Common myeloid progenitor, CD34-positive (primary cell): ENCODE data around the gene ZG16.
"Not testable (repeated sequence)": the region's sequence is repeated elsewhere in the genome, so short reads cannot be mapped to it uniquely, and the experiment has no call there.

Source experiments
- CTCF ChIA-PET: fragments of 350-600 bp; sonication (Branson Sonifier 250); formaldehyde crosslinking; loops from one replicate; lab custom pipeline; 2021; ENCODE audit warnings: antibody characterized with exemption; lab: Charles Lee
- POLR2A ChIA-PET: fragments of 350-600 bp; sonication (Branson Sonifier 250); formaldehyde crosslinking; loops from one replicate; lab custom pipeline; 2021; ENCODE audit warnings: antibody characterized with exemption; lab: Charles Lee
- DNase-seq, 3 donors: peaks; one replicate each; pipeline versions ENCODE4 v3.0.0 to v3.0.0-alpha.2; 2013
- H3K27ac ChIP-seq, 2 experiments: 1 replicate in 1 of 2; 2 replicates in 1 of 2; pipeline ENCODE4 v1.7.0; 2013; ENCODE audit warnings: inconsistent platforms in 2 of 2, low read length in 2 of 2, mild to moderate bottlenecking in 2 of 2, low read depth in 1 of 2, moderate library complexity in 1 of 2; ENCODE audit not compliant: severe bottlenecking in 2 of 2, insufficient read depth in 1 of 2, poor library complexity in 1 of 2
- H3K27me3 ChIP-seq, 5 experiments: replicated peaks in 2 of 5; 1 replicate in 3 of 5; 2 replicates in 2 of 5; pipeline versions ENCODE4 v1.6.1 to v1.7.0; 2013; ENCODE audit warnings: low read length in 4 of 5, mild to moderate bottlenecking in 2 of 5, moderate library complexity in 2 of 5, inconsistent platforms in 1 of 5; ENCODE audit not compliant: insufficient read depth in 5 of 5, control insufficient read depth in 4 of 5
- H3K36me3 ChIP-seq, 4 experiments: 1 replicate in 2 of 4; 2 replicates in 2 of 4; pipeline versions ENCODE4 v1.6.1 to v1.7.0; 2013; ENCODE audit warnings: low read length in 3 of 4, control low read depth in 1 of 4, mild to moderate bottlenecking in 1 of 4; ENCODE audit not compliant: control insufficient read depth in 4 of 4, insufficient read depth in 4 of 4
- H3K4me1 ChIP-seq, 4 experiments: 1 replicate in 3 of 4; 2 replicates in 1 of 4; pipeline versions ENCODE4 v1.6.1 to v1.7.1; 2013; ENCODE audit warnings: low read length in 3 of 4, mild to moderate bottlenecking in 3 of 4, control low read depth in 1 of 4, inconsistent platforms in 1 of 4, moderate library complexity in 1 of 4; ENCODE audit not compliant: control insufficient read depth in 4 of 4, insufficient read depth in 4 of 4; ENCODE audit errors: control extremely low read depth in 1 of 4
- H3K4me3 ChIP-seq, 7 experiments: 1 replicate in 4 of 7; 2 replicates in 3 of 7; pipeline versions ENCODE4 v1.5.1 to v1.7.0; 2013; ENCODE audit warnings: mild to moderate bottlenecking in 7 of 7, low read length in 6 of 7, moderate library complexity in 6 of 7, inconsistent platforms in 2 of 7, low read depth in 2 of 7, control low read depth in 1 of 7; ENCODE audit not compliant: insufficient read depth in 4 of 7, control insufficient read depth in 1 of 7; ENCODE audit errors: extremely low read depth in 1 of 7
- H3K9me3 ChIP-seq, 5 experiments: 1 replicate in 4 of 5; 2 replicates in 1 of 5; pipeline versions ENCODE4 v1.6.1 to v1.7.1; 2013; ENCODE audit warnings: low read length in 4 of 5, mild to moderate bottlenecking in 2 of 5, inconsistent platforms in 1 of 5, low read depth in 1 of 5, moderate library complexity in 1 of 5; ENCODE audit not compliant: control insufficient read depth in 4 of 5, insufficient read depth in 2 of 5; ENCODE audit errors: control extremely low read depth in 1 of 5
- WGBS: methylation state at CpG from one replicate; pipeline ENCODE4 v1.1.5; 2013; ENCODE audit not compliant: insufficient coverage; 5-methylcytosine and 5-hydroxymethylcytosine counted together

ZG16 gene

GRCh38 chr16:29743475-29743826, 34.6 kb upstream of the ZG16 start:
- Histone ChIP-seq H3K4me3 (peak overlapping the region in 4 of 7 experiments; percentile 19 to 87 (median 60)), H3K4me1 (peaks cover 5 to 70% (median 53%) of the 10 kb centered on the region in 4 experiments), H3K36me3 (peaks cover 0 to 34% (median 16%) of the 10 kb centered on the region in 4 experiments), H3K27ac (peak overlapping the region; percentile 98 to 99), H3K9me3 (peaks cover 0 to 4% (median 0%) of the 10 kb centered on the region in 5 experiments), H3K27me3 (no peaks in the 10 kb centered on the region)
- POLR2A ChIA-PET = interaction anchor here (0.9 kb wide), 1 partner anchor 61 kb away, joined by 3 read pairs; no protein-coding TSS in a partner anchor
- 86% methylated on average over 4 of the region's 5 CpGs for WGBS
- DNase-seq = no peak
- CTCF ChIA-PET = interaction anchor here (1.0 to 1.7 kb wide), 5 partner anchors 12 to 47 kb away, joined by 3 to 7 read pairs (median 4); partner anchors contain the start of gene KIF22

GRCh38 chr16:29743827-29744531, 34.1 kb upstream of the ZG16 start:
- Histone ChIP-seq H3K27me3 (no peaks in the 10 kb centered on the region), H3K4me1 (peaks cover 5 to 68% (median 51%) of the 10 kb centered on the region in 4 experiments), H3K36me3 (peaks cover 0 to 34% (median 16%) of the 10 kb centered on the region in 4 experiments), H3K4me3 (peak overlapping the region in 5 of 7 experiments; percentile 17 to 89 (median 87)), H3K27ac (peak overlapping the region; percentile 98 to 99), H3K9me3 (peaks cover 0 to under 1% (median 0%) of the 10 kb centered on the region in 5 experiments)
- 87% methylated on average over 20 of the region's 21 CpGs for WGBS
- no peak for DNase-seq
- CTCF ChIA-PET = interaction anchor here (0.8 to 1.7 kb wide), 6 partner anchors 15 to 46 kb away, joined by 3 to 7 read pairs (median 4); partner anchors contain the start of gene KIF22
- POLR2A ChIA-PET = interaction anchor here (0.9 kb wide), 1 partner anchor 61 kb away, joined by 3 read pairs; no protein-coding TSS in a partner anchor

DNA sequence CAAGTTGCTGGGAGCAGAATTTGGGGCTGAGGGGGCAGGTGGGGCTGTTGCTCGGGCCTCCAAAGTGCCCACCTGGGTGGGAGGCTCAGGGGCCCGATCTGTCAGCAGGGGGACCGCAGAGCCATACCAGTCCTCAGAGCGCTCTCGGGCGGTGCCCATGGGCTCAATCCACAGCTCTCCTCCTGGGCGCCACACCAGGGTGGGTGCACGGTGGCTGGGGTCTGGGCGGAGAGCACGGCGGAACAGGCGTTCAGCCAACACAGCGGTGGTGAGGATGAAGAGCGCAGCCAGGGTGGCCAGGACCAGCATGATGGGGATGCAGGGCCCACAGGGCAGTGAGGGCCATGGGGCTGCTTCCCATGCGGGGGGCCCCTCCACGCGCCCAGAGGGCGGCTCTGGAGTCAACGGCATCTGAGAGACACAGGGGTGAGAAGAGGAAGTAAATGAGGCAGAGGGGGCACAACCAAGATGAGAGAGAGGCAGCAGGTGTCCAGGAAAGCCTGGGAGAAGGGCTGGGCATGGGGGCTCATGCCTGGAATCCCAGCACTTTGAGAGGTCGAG, 33.4 kb upstream of the ZG16 start:
- Histone ChIP-seq H3K4me3 (peak overlapping the region; percentile 44 to 89 (median 85)), H3K27me3 (no peaks in the 10 kb centered on the region), H3K36me3 (peaks cover 0 to 34% (median 16%) of the 10 kb centered on the region in 4 experiments), H3K9me3 (no peaks in the 10 kb centered on the region), H3K27ac (peak overlapping the region; percentile 98 to 99), H3K4me1 (peaks cover 5 to 68% (median 50%) of the 10 kb centered on the region in 4 experiments)
- WGBS = 56% methylated on average over 16 of the region's 20 CpGs
- peak in 2 of 3 donors; percentile 48 to 59 for DNase-seq
- POLR2A ChIA-PET = interaction anchor here (0.9 to 1.2 kb wide), 2 partner anchors 46 to 60 kb away, joined by 3 to 10 read pairs; partner anchors contain the start of gene KIF22
- CTCF ChIA-PET = interaction anchor here (0.6 to 2.5 kb wide), 5 partner anchors 15 to 58 kb away, joined by 3 to 8 read pairs (median 4); partner anchors contain the start of gene KIF22

GRCh38 chr16:29745121-29745852, 32.8 kb upstream of the ZG16 start:
- DNase-seq = peak; percentile 72 to 92 (median 88)
- peak overlapping the region; percentile 44 to 89 (median 85) for H3K4me3 ChIP-seq

DNA sequence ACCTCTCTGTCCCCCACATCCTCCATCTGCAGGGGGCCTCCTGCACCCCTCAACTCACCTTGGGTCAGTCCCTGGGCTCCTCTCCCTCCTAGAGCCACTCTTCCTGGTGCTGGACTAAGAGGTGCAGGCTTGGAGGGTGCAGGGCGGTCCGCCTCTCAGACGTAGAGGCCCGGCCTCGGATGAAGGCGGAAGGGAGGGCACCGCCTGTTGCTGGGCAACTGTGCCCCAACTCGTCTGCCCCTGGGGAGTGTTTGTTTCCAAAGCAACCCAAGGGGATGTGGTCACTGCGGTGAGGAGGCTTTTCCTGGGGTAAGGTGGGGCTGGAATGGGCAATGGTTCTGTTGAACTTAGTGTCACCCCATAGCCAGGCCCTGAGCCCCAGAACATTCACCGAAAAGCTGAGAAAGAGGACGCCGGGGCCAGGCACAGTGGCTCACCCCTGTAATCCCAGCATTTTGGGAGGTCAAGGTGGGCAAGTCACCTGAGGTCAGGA, 32.2 kb upstream of the ZG16 start, which contains the start of gene C16orf54:
Gene C16orf54, minus strand, starts transcription at position 138 of the 493 bp plus-strand sequence. CDS start 1,039 bp downstream, outside the sequence.
- peak; percentile 98 to 99 (median 99) for DNase-seq
- peaks cover 0 to 34% (median 16%) of the 10 kb centered on the region in 4 experiments for H3K36me3 ChIP-seq
- peaks cover 5 to 62% (median 46%) of the 10 kb centered on the region in 4 experiments for H3K4me1 ChIP-seq
- no peaks in the 10 kb centered on the region for H3K27me3 ChIP-seq
- CTCF ChIA-PET = interaction anchor here (0.6 to 2.5 kb wide), 5 partner anchors 16 to 62 kb away, joined by 3 to 8 read pairs (median 3); no protein-coding TSS in a partner anchor
- H3K27ac ChIP-seq = peak within 1 kb of the TSS; percentile 98 to 99
- no peaks in the 10 kb centered on the region for H3K9me3 ChIP-seq
- peak within 1 kb of the TSS; percentile 44 to 89 (median 85) for H3K4me3 ChIP-seq
- POLR2A ChIA-PET = interaction anchor here (0.5 to 1.2 kb wide), 7 partner anchors 13 to 70 kb away, joined by 3 read pairs; partner anchors contain the start of genes KIF22 and PAGR1
- 0% methylated on average over 9 of the region's 12 CpGs for WGBS

More at GRCh38 chr16:29745121-29745852, 32.8 kb upstream of the ZG16 start:
- Histone ChIP-seq H3K4me1 (peaks cover 5 to 68% (median 50%) of the 10 kb centered on the region in 4 experiments), H3K27me3 (no peaks in the 10 kb centered on the region), H3K27ac (peak overlapping the region; percentile 98 to 99), H3K9me3 (no peaks in the 10 kb centered on the region), H3K36me3 (peaks cover 0 to 34% (median 16%) of the 10 kb centered on the region in 4 experiments)
- ChIA-PET POLR2A (interaction anchor here (0.7 to 1.2 kb wide), 5 partner anchors 13 to 71 kb away, joined by 3 to 10 read pairs (median 3); partner anchors contain the start of genes KIF22 and PAGR1), CTCF (interaction anchor here (0.6 to 2.5 kb wide), 5 partner anchors 16 to 62 kb away, joined by 3 to 8 read pairs (median 4); partner anchors contain the start of gene KIF22)
- WGBS = 1% methylated on average over 15 of the region's 16 CpGs

DNA sequence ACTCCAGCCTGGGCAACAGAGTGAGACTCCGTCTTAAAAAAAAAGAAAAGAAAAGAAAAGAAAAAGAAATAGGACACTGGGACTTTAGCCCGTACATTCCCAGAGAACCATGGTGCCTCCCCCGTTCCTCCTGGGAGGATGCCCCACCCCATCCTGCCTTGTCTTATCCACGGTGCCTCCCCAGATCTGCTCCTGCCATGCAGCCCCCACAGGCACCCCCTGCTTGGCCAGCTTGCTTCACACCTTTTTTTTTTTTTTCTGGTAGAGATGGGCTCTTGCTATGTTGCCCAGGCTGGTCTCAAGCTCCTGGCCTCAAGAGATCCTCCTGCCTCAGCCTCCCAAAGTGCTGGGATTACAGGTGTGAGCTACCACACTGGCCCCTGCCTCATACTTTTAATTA, 31.5 kb upstream of the ZG16 start:
- not testable (repeated sequence) for H3K9me3 ChIP-seq, H3K27me3 ChIP-seq, DNase-seq
- peak overlapping the region; percentile 98 to 99 for H3K27ac ChIP-seq
- ChIA-PET CTCF (interaction anchor here (0.9 to 2.5 kb wide), 6 partner anchors 8 to 61 kb away, joined by 3 to 8 read pairs (median 3); no protein-coding TSS in a partner anchor), POLR2A (interaction anchor here (0.5 to 1.2 kb wide), 6 partner anchors 13 to 455 kb away, joined by 3 read pairs; partner anchors contain the start of gene KIF22)
- H3K36me3 ChIP-seq = peaks cover 0 to 30% (median 15%) of the 10 kb centered on the region in 4 experiments
- 30% methylated on average over 4 of the region's 4 CpGs for WGBS
- H3K4me1 ChIP-seq = peaks cover 5 to 57% (median 44%) of the 10 kb centered on the region in 4 experiments
- peak overlapping the region in 1 of 7 experiments; percentile 87 for H3K4me3 ChIP-seq
